T1000 (cell line): ENCODE data around the gene CLMP.
"Not testable (repeated sequence)": the region's sequence is repeated elsewhere in the genome, so short reads cannot be mapped to it uniquely, and the experiment has no call there.

ENCODE experiments used
- DNase-seq: peaks from one replicate; lab custom pipeline; 2025; ENCODE audit warnings: mixed read lengths; lab: John Stamatoyannopoulos, UW

The CLMP gene

GRCh38 chr11:123132881-123133280, 62.2 kb downstream of the CLMP start:
- DNase-seq: no peak

GRCh38 chr11:123132034-123132766, 62.8 kb downstream of the CLMP start:
- DNase-seq: not testable (repeated sequence)

- no peak for DNase-seq
Observed at GRCh38 chr11:123129920-123130319, 65.1 kb downstream of the CLMP start.

- no peak for DNase-seq
Observed at GRCh38 chr11:123125169-123125568, 69.9 kb downstream of the CLMP start.

- no peak for DNase-seq
Observed at GRCh38 chr11:123122852-123123251, 72.2 kb downstream of the CLMP start.

- DNase-seq: no peak
Observed at GRCh38 chr11:123122341-123122740, 72.7 kb downstream of the CLMP start.

- no peak for DNase-seq
Observed at GRCh38 chr11:123116486-123116885, 78.6 kb downstream of the CLMP start.

- DNase-seq: no peak
Observed at GRCh38 chr11:123111465-123111864, 83.6 kb downstream of the CLMP start.

GRCh38 chr11:123110397-123110796, 84.7 kb downstream of the CLMP start:
- no peak for DNase-seq

GRCh38 chr11:123107945-123108495, 87.0 kb downstream of the CLMP start:
- DNase-seq: no peak

GRCh38 chr11:123104697-123105096, 90.4 kb downstream of the CLMP start:
- no peak for DNase-seq

GRCh38 chr11:123103326-123103980, 91.6 kb downstream of the CLMP start:
- DNase-seq: no peak

- no peak for DNase-seq
Observed at GRCh38 chr11:123100379-123101085, 94.5 kb downstream of the CLMP start.

- no peak for DNase-seq
Observed at GRCh38 chr11:123098990-123099389, 96.1 kb downstream of the CLMP start.

- no peak for DNase-seq
Observed at GRCh38 chr11:123093739-123094138, 101.3 kb downstream of the CLMP start.

GRCh38 chr11:123091506-123091905, 103.5 kb downstream of the CLMP start:
- DNase-seq: no peak

- DNase-seq: not testable (repeated sequence)
Observed at GRCh38 chr11:123090168-123090567, 104.9 kb downstream of the CLMP start.

GRCh38 chr11:123088896-123089295, 106.2 kb downstream of the CLMP start:
- DNase-seq: not testable (repeated sequence)

- not testable (repeated sequence) for DNase-seq
Observed at GRCh38 chr11:123087657-123088056, 107.4 kb downstream of the CLMP start.

GRCh38 chr11:123086305-123086704, 108.7 kb downstream of the CLMP start:
- DNase-seq: no peak

- no peak for DNase-seq
Observed at GRCh38 chr11:123085497-123085896, 109.6 kb downstream of the CLMP start.

- no peak for DNase-seq
Observed at GRCh38 chr11:123084454-123084853, 110.6 kb downstream of the CLMP start.

GRCh38 chr11:123083623-123084029, 111.4 kb downstream of the CLMP start:
- peak; percentile 76 for DNase-seq
